Endothelial cell of umbilical vein (primary cell): ENCODE measurements around the gene RANBP2. TPM values are rescaled to one million over a fixed set of nuclear protein-coding genes. Genes with fewer than 3 reads are reported as not detected.
A peak's percentile ranks its signal among the peaks of the same experiment; 100 is the strongest.
"Not testable (repeated sequence)": the region's sequence is repeated elsewhere in the genome, so short reads cannot be mapped to it uniquely, and the experiment has no call there.

Experiments used
- BruUV-seq: library from RNA; stranded (reverse); fragments of 400-500 nt; replicated peaks from 2 replicates; lab custom pipeline; 2021; lab: Mats Ljungman, UMichigan
- CTCF ChIA-PET: fragments of 300-600, 350-600 bp; sonication (Branson Sonifier 250); formaldehyde crosslinking; loops from one replicate; lab custom pipeline; 2021; ENCODE audit warnings: antibody characterized with exemption, inconsistent platforms; lab: Charles Lee
- POLR2A ChIA-PET: fragments of 300-600, 350-600 bp; sonication (Branson Sonifier 250); formaldehyde crosslinking; loops from one replicate; lab custom pipeline; 2021; ENCODE audit warnings: antibody characterized with exemption, inconsistent platforms; lab: Charles Lee
- DNase-seq: peaks from one replicate; pipeline ENCODE4 v3.0.0-alpha.2; 2011; ENCODE audit warnings: low read depth, low spot score
- FAIRE-seq: peaks from 2 replicates; lab custom pipeline; 2011; peaks lifted over from hg19 to GRCh38; lab: Jason Lieb, UNC
- H2AFZ ChIP-seq: 2 replicates; pipeline ENCODE4 v1.6.0; 2012; ENCODE audit warnings: low read depth, low read length, control low read depth, inconsistent platforms
- H3K27ac ChIP-seq: 2 replicates; pipeline ENCODE4 v1.5.1; 2011; ENCODE audit warnings: low read depth, mild to moderate bottlenecking, control low read depth, low read length, moderate library complexity; ENCODE audit not compliant: insufficient read depth
- H3K27me3 ChIP-seq, 2 experiments: 2 replicates each; pipeline versions ENCODE4 v1.6.0 to v1.6.1; 2011; ENCODE audit warnings: low read length in 2 of 2, mixed read lengths in 1 of 2; ENCODE audit not compliant: control insufficient read depth in 2 of 2, insufficient read depth in 2 of 2
- H3K36me3 ChIP-seq, 2 experiments: 2 replicates in 1 of 2; 3 replicates in 1 of 2; pipeline ENCODE4 v1.5.1; 2011; ENCODE audit warnings: low read length in 2 of 2, mild to moderate bottlenecking in 1 of 2, moderate library complexity in 1 of 2; ENCODE audit not compliant: control insufficient read depth in 2 of 2, insufficient read depth in 2 of 2; ENCODE audit errors: extremely low read depth in 1 of 2
- H3K4me1 ChIP-seq: 3 replicates; pipeline ENCODE4 v1.5.1; 2011; ENCODE audit warnings: mild to moderate bottlenecking, low read length; ENCODE audit not compliant: control insufficient read depth, insufficient read depth; ENCODE audit errors: extremely low read depth
- H3K4me2 ChIP-seq: 2 replicates; pipeline ENCODE4 v1.6.1; 2011; ENCODE audit warnings: low read length, control low read depth, mixed read lengths; ENCODE audit not compliant: insufficient read depth
- H3K4me3 ChIP-seq, 3 experiments: fragments of 200-600 bp in 1 of 3; sonication (generic), shearing (Covaris generic) in 1 of 3; replicated peaks in 1 of 3; 2 replicates each; pipeline ENCODE4 v1.5.1; 2011 to 2016; ENCODE audit warnings: control low read depth in 3 of 3, low read length in 3 of 3, mild to moderate bottlenecking in 2 of 3, inconsistent platforms in 1 of 3, low read depth in 1 of 3, moderate library complexity in 1 of 3; ENCODE audit not compliant: insufficient read depth in 1 of 3
- H3K79me2 ChIP-seq: 2 replicates; pipeline ENCODE4 v1.6.0; 2012; ENCODE audit warnings: low read length, inconsistent platforms; ENCODE audit not compliant: control insufficient read depth, insufficient read depth
- H3K9ac ChIP-seq: replicated peaks from 2 replicates; pipeline ENCODE3; 2011; ENCODE audit warnings: low read length, control low read depth; ENCODE audit not compliant: insufficient read depth; ENCODE audit errors: extremely low read depth
- H3K9me1 ChIP-seq: replicated peaks from 3 replicates; pipeline ENCODE4 v1.6.0; 2011; ENCODE audit warnings: mild to moderate bottlenecking, low read length; ENCODE audit not compliant: control insufficient read depth, insufficient read depth; ENCODE audit errors: extremely low read depth
- H3K9me3 ChIP-seq: replicated peaks from 2 replicates; pipeline ENCODE4 v1.5.1; 2012; ENCODE audit warnings: low read length, inconsistent platforms; ENCODE audit not compliant: control insufficient read depth, insufficient read depth
- H4K20me1 ChIP-seq: replicated peaks from 2 replicates; pipeline ENCODE3; 2011; ENCODE audit warnings: mild to moderate bottlenecking, low read length; ENCODE audit not compliant: control insufficient read depth, insufficient read depth; ENCODE audit errors: extremely low read depth
- FOS ChIP-seq: IDR thresholded peaks from 2 replicates; pipeline ENCODE4 v1.6.1; 2011; ENCODE audit warnings: mild to moderate bottlenecking, low read length, moderate library complexity, borderline replicate concordance; ENCODE audit not compliant: insufficient read depth
- GATA2 ChIP-seq: IDR thresholded peaks from 2 replicates; pipeline ENCODE4 v1.7.0; 2011; ENCODE audit warnings: low read depth, mild to moderate bottlenecking, moderate library complexity, mixed read lengths, low read length; ENCODE audit not compliant: insufficient read length, insufficient read depth
- JUN ChIP-seq: IDR thresholded peaks from 2 replicates; pipeline ENCODE4 v1.6.1; 2011; ENCODE audit warnings: borderline replicate concordance, low read depth; ENCODE audit not compliant: insufficient read length, insufficient read depth
- POLR2A ChIP-seq: IDR thresholded peaks from 2 replicates; pipeline ENCODE4 v1.6.1; 2012; ENCODE audit warnings: low read depth, mild to moderate bottlenecking, control low read depth, low read length
- POLR2AphosphoS5 ChIP-seq: IDR thresholded peaks from 2 replicates; pipeline ENCODE4 v1.6.1; 2012; ENCODE audit warnings: low read depth, mild to moderate bottlenecking, control low read depth, low read length, moderate library complexity; ENCODE audit not compliant: insufficient read depth
- dilution Hi-C: fragments of 300-500 bp; cut with MboI; formaldehyde crosslinking; loops from one replicate; pipeline ENCODE4 v1.15.0; 2019; ENCODE audit warnings: low sequenced_read_pairs; ENCODE audit not compliant: extremely low pct_ligation_motif_present
- intact Hi-C: fragments of 100-400 bp; cut with micrococcal nuclease; formaldehyde crosslinking; loops from one replicate; pipeline ENCODE4 v1.10.0; 2022
- polyA plus RNA-seq, 4 experiments: library from polyadenylated mRNA; depleted of rRNA in 3 of 4; stranded (reverse) in 3 of 4; unstranded in 1 of 4; fragments of >200 nt; gene quantifications; 2 replicates each; pipeline versions ENCODE4 v1.2.1 to v1.2.3, GENCODE V29; 2011 to 2012; ENCODE audit warnings: missing spikeins in 1 of 4
- total RNA-seq: library from RNA; stranded (reverse); gene quantifications from 2 replicates; pipeline ENCODE4 v1.2.3, GENCODE V29; 2021

RANBP2 gene
- total and polyA plus RNA-seq, 2 donors (not counting 3 experiments of a cell fraction or from before 2014, with no cell fraction given) = 7.2 to 79.4 TPM

- H3K9me1 ChIP-seq, POLR2A ChIA-PET, H3K9ac ChIP-seq, H4K20me1 ChIP-seq, H3K4me2 ChIP-seq, H3K27me3 ChIP-seq, H3K79me2 ChIP-seq, BruUV-seq, H3K4me3 ChIP-seq, dilution Hi-C loops, intact Hi-C loops, H2AFZ ChIP-seq, H3K36me3 ChIP-seq, H3K9me3 ChIP-seq, FAIRE-seq: not testable (repeated sequence)
- TF ChIP-seq GATA2 = peak; percentile 55
- DNase-seq = peak; percentile 59
- CTCF ChIA-PET = interaction anchor here (1.9 kb wide), 1 partner anchor 41 kb away, joined by 6 read pairs; no protein-coding TSS in a partner anchor
- Histone ChIP-seq H3K4me1 (peaks cover 25% of the 10 kb centered on the region), H3K27ac (peak overlapping the region; percentile 94)
Measured at GRCh38 chr2:108677239-108677744, 42.0 kb upstream of the RANBP2 start.

- POLR2A ChIA-PET = interaction anchor here (0.6 to 1.2 kb wide), 2 partner anchors 41 to 92 kb away, joined by 3 read pairs; no protein-coding TSS in a partner anchor
- intact Hi-C loops = loop anchor here (1.0 to 2.0 kb wide), 3 partner anchors 41 to 84 kb away; no protein-coding TSS in a partner anchor
- H2AFZ ChIP-seq, H4K20me1 ChIP-seq, FAIRE-seq, H3K4me3 ChIP-seq, H3K9me3 ChIP-seq, H3K79me2 ChIP-seq, BruUV-seq, H3K27me3 ChIP-seq, H3K36me3 ChIP-seq, dilution Hi-C loops, H3K9me1 ChIP-seq: not testable (repeated sequence)
- Histone ChIP-seq H3K9ac (peak overlapping the region; percentile 47), H3K4me1 (peaks cover 25% of the 10 kb centered on the region), H3K4me2 (peak overlapping the region; percentile 51), H3K27ac (peak overlapping the region; percentile 94)
- TF ChIP-seq GATA2 = peak; percentile 98
- peak; percentile 76 for TF ChIP-seq JUN
- peak; percentile 86 for TF ChIP-seq POLR2AphosphoS5
- peak; percentile 66 for TF ChIP-seq POLR2A
- peak; percentile 52 for TF ChIP-seq FOS
- peak; percentile 96 for DNase-seq
- CTCF ChIA-PET = interaction anchor here (1.1 to 1.4 kb wide), 2 partner anchors 41 to 61 kb away, joined by 3 to 11 read pairs; no protein-coding TSS in a partner anchor
Measured at GRCh38 chr2:108678198-108678651, 41.1 kb upstream of the RANBP2 start.

- H3K27me3 ChIP-seq, H3K9ac ChIP-seq, H3K9me1 ChIP-seq, CTCF ChIA-PET, H3K36me3 ChIP-seq, H3K4me3 ChIP-seq, H3K9me3 ChIP-seq, FAIRE-seq, H3K4me2 ChIP-seq, dilution Hi-C loops, H3K27ac ChIP-seq, H2AFZ ChIP-seq, intact Hi-C loops, H3K79me2 ChIP-seq, POLR2A ChIA-PET, BruUV-seq, H4K20me1 ChIP-seq, DNase-seq: not testable (repeated sequence)
- H3K4me1 ChIP-seq = peaks cover 25% of the 10 kb centered on the region
Measured at GRCh38 chr2:108680805-108681204, 38.5 kb upstream of the RANBP2 start.
